Neural cell (in vitro differentiated cells): Measurements from ENCODE around the gene GABRG3. TPM values are rescaled to one million over a fixed set of nuclear protein-coding genes. Genes with fewer than 3 reads are reported as not detected.

ENCODE experiments used
- H2AFZ ChIP-seq: fragments of 200-600, 300-800 bp; sonication (generic), shearing (Covaris generic); 2 replicates; pipeline ENCODE4 v1.6.0; 2014; ENCODE audit warnings: low read depth, mild to moderate bottlenecking, antibody characterized with exemption, low read length, moderate library complexity
- H3F3A ChIP-seq: fragments of 200-600 bp; shearing (Covaris generic); 2 replicates; pipeline ENCODE4 v1.6.1; 2016; ENCODE audit warnings: mild to moderate bottlenecking, moderate library complexity, mixed read lengths, antibody characterized with exemption, low read length; ENCODE audit not compliant: insufficient read depth, poor library complexity, severe bottlenecking
- H3K27ac ChIP-seq: fragments of 200-600, 300-800 bp; sonication (generic), shearing (Covaris generic); 2 replicates; pipeline ENCODE4 v1.5.1; 2014; ENCODE audit warnings: mild to moderate bottlenecking, low read length, moderate library complexity
- H3K27me3 ChIP-seq: fragments of 300-800, 200-600 bp; sonication (generic), shearing (Covaris generic); 2 replicates; pipeline ENCODE4 v1.6.0; 2014; ENCODE audit warnings: mild to moderate bottlenecking, low read depth, low read length, moderate library complexity; ENCODE audit not compliant: insufficient read depth
- H3K36me3 ChIP-seq: fragments of 300-800, 200-600 bp; sonication (generic), shearing (Covaris generic); 2 replicates; pipeline ENCODE4 v1.5.1; 2014; ENCODE audit warnings: mild to moderate bottlenecking, antibody characterized with exemption, low read length, moderate library complexity; ENCODE audit not compliant: insufficient read depth
- H3K4me2 ChIP-seq: fragments of 300-800, 200-600 bp; sonication (generic), shearing (Covaris generic); 2 replicates; pipeline ENCODE4 v1.6.0; 2014; ENCODE audit warnings: mild to moderate bottlenecking, low read length
- H3K4me3 ChIP-seq: fragments of 300-800, 200-600 bp; sonication (generic), shearing (Covaris generic); 2 replicates; pipeline ENCODE4 v1.5.1; 2014; ENCODE audit warnings: mild to moderate bottlenecking, low read length, moderate library complexity
- H3K79me2 ChIP-seq: fragments of 200-600 bp; shearing (Covaris generic); replicated peaks from 2 replicates; pipeline ENCODE4 v1.6.0; 2014; ENCODE audit warnings: mild to moderate bottlenecking, low read length, moderate library complexity; ENCODE audit not compliant: insufficient read depth
- H3K9ac ChIP-seq: fragments of 300-800, 200-600 bp; sonication (generic), shearing (Covaris generic); 2 replicates; pipeline ENCODE4 v1.6.1; 2016; ENCODE audit warnings: mild to moderate bottlenecking, low read length, mixed read lengths
- H3K9me2 ChIP-seq: fragments of 200-600 bp; shearing (Covaris generic); 2 replicates; pipeline ENCODE4 v1.6.1; 2016; ENCODE audit warnings: mild to moderate bottlenecking, low read length, mixed read lengths; ENCODE audit not compliant: insufficient read depth
- H3K9me3 ChIP-seq: fragments of 200-600, 300-800 bp; sonication (generic), shearing (Covaris generic); 2 replicates; pipeline ENCODE4 v1.6.1; 2016; ENCODE audit warnings: mild to moderate bottlenecking, mixed run types, low read length, moderate library complexity, mixed read lengths
- H4K20me1 ChIP-seq: fragments of 200-600 bp; shearing (Covaris generic); 2 replicates; pipeline ENCODE4 v1.6.1; 2016; ENCODE audit warnings: mild to moderate bottlenecking, mixed run types; ENCODE audit not compliant: insufficient read depth
- EP300 ChIP-seq: fragments of 450-650 bp; conservative IDR thresholded peaks from 2 replicates; pipeline ENCODE4 v1.6.1; 2014; ENCODE audit warnings: antibody characterized with exemption, mild to moderate bottlenecking, moderate library complexity; ENCODE audit not compliant: poor library complexity, severe bottlenecking
- EZH2 ChIP-seq: fragments of 200-600, 300-800 bp; shearing (Covaris generic), sonication (generic); IDR thresholded peaks from 2 replicates; pipeline ENCODE4 v1.6.1; 2014; ENCODE audit warnings: antibody characterized with exemption, low read length, borderline replicate concordance, mild to moderate bottlenecking; ENCODE audit not compliant: insufficient read depth, poor library complexity, severe bottlenecking
- MXI1 ChIP-seq: fragments of 450-650 bp; conservative IDR thresholded peaks from 2 replicates; pipeline ENCODE4 v1.6.1; 2014; ENCODE audit warnings: antibody characterized with exemption, mild to moderate bottlenecking; ENCODE audit not compliant: poor library complexity, severe bottlenecking
- POLR2AphosphoS5 ChIP-seq: IDR thresholded peaks from 2 replicates; pipeline ENCODE4 v1.6.1; 2012
- RAD21 ChIP-seq: fragments of 450-650 bp; conservative IDR thresholded peaks from 2 replicates; pipeline ENCODE4 v1.6.1; 2014; ENCODE audit warnings: antibody characterized with exemption, mild to moderate bottlenecking, moderate library complexity
- SMC3 ChIP-seq: fragments of 450-650 bp; conservative IDR thresholded peaks from 2 replicates; pipeline ENCODE4 v1.6.1; 2014; ENCODE audit warnings: antibody characterized with exemption, mild to moderate bottlenecking, moderate library complexity; ENCODE audit not compliant: poor library complexity
- TAF1 ChIP-seq: IDR thresholded peaks from 2 replicates; pipeline ENCODE4 v1.6.1; 2012; ENCODE audit warnings: low read depth
- polyA plus RNA-seq: library from polyadenylated mRNA; depleted of rRNA; stranded (reverse); fragments of >200 nt; gene quantifications from 2 replicates; pipeline ENCODE4 v1.2.3, GENCODE V29; 2014
- TF ChIP-seq, protein P1 (sequence below): IDR thresholded peaks from 2 replicates; pipeline ENCODE4 v1.6.1; 2012; ENCODE audit warnings: borderline replicate concordance
- TF ChIP-seq, protein P2 (sequence below): fragments of 450-650 bp; IDR thresholded peaks from 2 replicates; pipeline ENCODE4 v1.5.1; 2014; ENCODE audit warnings: antibody characterized with exemption, mild to moderate bottlenecking, moderate library complexity; ENCODE audit not compliant: poor library complexity, severe bottlenecking

GABRG3 gene
- polyA plus RNA-seq, 1 donor from 2014 or later, result 1.2 TPM

DNA sequence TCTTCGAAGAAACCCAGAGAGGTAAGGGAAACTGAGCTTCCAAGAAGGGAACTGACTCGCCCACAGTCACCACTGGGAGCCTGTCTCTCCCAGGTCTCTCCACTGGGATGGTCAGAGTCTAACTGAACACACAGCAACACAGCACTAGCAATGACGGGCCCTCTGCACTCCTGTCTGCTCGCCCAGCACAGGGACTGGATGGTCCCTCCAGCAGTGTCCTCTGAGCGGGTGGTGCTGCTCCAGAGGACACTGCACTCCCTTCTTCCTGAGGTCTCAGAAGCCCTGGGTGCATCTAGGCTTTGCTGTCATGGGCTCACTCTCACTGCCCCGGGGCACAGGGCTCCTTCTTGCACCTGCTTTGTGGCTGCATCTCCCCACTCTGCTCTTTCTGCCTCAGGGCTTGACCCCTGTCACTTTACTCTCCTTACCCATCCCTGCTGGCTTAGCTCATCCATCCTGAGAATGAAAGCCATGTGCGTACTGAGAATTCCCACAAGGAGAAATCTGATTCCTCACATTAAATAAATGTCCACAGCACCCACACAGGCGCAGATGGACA, 356.6 kb downstream of the GABRG3 start:
- Histone ChIP-seq H3K4me2 (no peak overlapping the region), H3K4me3 (no peak overlapping the region), H3K27ac (no peak overlapping the region), H3K27me3 (no peaks in the 10 kb centered on the region), H4K20me1 (no peaks in the 10 kb centered on the region), H3F3A (no peaks in the 10 kb centered on the region), H3K9me3 (no peaks in the 10 kb centered on the region), H3K9me2 (no peaks in the 10 kb centered on the region), H3K36me3 (no peaks in the 10 kb centered on the region), H3K79me2 (no peaks in the 10 kb centered on the region), H2AFZ (no peak overlapping the region), H3K9ac (no peak overlapping the region)
- TF ChIP-seq MXI1, result no peak
- TF ChIP-seq EP300, result no peak

DNA sequence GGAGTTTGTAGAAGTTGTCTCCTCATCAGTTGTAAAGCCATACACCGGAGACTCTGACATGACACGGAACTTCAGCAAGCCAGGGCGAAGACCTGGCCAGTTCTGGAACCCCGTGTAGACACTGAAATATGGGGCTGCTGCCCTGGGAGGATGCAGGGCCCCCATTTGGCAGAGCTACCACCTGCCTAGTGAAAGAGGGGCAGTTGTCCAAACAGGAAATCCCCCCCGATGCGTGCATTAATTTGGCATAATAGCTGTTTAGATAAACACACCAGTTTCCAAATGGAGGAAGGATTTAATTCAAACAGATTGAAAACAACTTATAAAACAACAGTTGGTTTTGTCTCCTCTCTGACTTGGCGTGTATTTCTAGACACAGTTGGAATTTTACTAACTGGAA, 357.2 kb downstream of the GABRG3 start:
- no peaks in the 10 kb centered on the region for H3K27me3 ChIP-seq
- H2AFZ ChIP-seq, result no peak overlapping the region
- H4K20me1 ChIP-seq, result no peaks in the 10 kb centered on the region
- no peaks in the 10 kb centered on the region for H3F3A ChIP-seq
- H3K4me2 ChIP-seq, result no peak overlapping the region
- no peak overlapping the region for H3K9ac ChIP-seq
- TF ChIP-seq, protein P1, sequence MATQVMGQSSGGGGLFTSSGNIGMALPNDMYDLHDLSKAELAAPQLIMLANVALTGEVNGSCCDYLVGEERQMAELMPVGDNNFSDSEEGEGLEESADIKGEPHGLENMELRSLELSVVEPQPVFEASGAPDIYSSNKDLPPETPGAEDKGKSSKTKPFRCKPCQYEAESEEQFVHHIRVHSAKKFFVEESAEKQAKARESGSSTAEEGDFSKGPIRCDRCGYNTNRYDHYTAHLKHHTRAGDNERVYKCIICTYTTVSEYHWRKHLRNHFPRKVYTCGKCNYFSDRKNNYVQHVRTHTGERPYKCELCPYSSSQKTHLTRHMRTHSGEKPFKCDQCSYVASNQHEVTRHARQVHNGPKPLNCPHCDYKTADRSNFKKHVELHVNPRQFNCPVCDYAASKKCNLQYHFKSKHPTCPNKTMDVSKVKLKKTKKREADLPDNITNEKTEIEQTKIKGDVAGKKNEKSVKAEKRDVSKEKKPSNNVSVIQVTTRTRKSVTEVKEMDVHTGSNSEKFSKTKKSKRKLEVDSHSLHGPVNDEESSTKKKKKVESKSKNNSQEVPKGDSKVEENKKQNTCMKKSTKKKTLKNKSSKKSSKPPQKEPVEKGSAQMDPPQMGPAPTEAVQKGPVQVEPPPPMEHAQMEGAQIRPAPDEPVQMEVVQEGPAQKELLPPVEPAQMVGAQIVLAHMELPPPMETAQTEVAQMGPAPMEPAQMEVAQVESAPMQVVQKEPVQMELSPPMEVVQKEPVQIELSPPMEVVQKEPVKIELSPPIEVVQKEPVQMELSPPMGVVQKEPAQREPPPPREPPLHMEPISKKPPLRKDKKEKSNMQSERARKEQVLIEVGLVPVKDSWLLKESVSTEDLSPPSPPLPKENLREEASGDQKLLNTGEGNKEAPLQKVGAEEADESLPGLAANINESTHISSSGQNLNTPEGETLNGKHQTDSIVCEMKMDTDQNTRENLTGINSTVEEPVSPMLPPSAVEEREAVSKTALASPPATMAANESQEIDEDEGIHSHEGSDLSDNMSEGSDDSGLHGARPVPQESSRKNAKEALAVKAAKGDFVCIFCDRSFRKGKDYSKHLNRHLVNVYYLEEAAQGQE, result no peak
- no peak for TF ChIP-seq EZH2
- TF ChIP-seq RAD21, result no peak
- no peak for TF ChIP-seq TAF1
- TF ChIP-seq POLR2AphosphoS5, result no peak
- TF ChIP-seq MXI1, result no peak
- H3K27ac ChIP-seq, result no peak overlapping the region
- H3K9me3 ChIP-seq, result no peaks in the 10 kb centered on the region
- H3K79me2 ChIP-seq, result no peaks in the 10 kb centered on the region
- H3K36me3 ChIP-seq, result no peaks in the 10 kb centered on the region
- no peaks in the 10 kb centered on the region for H3K9me2 ChIP-seq
- H3K4me3 ChIP-seq, result no peak overlapping the region

DNA sequence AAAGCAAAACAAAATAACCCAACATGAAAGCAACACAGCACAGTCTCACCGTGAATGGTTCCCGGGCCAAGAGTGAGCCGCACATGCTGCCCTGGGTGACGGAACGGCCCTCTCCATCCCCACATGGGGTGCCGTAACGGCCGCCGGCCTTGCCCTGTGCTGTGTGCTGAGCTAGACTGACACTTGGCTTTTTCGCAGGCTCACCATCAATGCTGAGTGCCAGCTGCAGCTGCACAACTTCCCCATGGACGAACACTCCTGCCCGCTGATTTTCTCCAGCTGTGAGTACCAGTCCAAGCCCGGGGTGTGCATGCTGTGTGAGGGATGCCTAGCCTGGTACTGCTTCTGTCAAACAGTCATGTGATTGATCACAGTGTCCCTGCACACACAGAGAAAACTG, 357.6 kb downstream of the GABRG3 start:
- H3K9ac ChIP-seq, result no peak overlapping the region
- H3K27me3 ChIP-seq, result no peaks in the 10 kb centered on the region
- no peak for TF ChIP-seq EP300
- no peak for TF ChIP-seq MXI1
- TF ChIP-seq SMC3, result no peak
- TF ChIP-seq, protein P1, result no peak
- TF ChIP-seq POLR2AphosphoS5, result no peak
- TF ChIP-seq, protein P2, sequence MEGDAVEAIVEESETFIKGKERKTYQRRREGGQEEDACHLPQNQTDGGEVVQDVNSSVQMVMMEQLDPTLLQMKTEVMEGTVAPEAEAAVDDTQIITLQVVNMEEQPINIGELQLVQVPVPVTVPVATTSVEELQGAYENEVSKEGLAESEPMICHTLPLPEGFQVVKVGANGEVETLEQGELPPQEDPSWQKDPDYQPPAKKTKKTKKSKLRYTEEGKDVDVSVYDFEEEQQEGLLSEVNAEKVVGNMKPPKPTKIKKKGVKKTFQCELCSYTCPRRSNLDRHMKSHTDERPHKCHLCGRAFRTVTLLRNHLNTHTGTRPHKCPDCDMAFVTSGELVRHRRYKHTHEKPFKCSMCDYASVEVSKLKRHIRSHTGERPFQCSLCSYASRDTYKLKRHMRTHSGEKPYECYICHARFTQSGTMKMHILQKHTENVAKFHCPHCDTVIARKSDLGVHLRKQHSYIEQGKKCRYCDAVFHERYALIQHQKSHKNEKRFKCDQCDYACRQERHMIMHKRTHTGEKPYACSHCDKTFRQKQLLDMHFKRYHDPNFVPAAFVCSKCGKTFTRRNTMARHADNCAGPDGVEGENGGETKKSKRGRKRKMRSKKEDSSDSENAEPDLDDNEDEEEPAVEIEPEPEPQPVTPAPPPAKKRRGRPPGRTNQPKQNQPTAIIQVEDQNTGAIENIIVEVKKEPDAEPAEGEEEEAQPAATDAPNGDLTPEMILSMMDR, result no peak
- TF ChIP-seq TAF1, result no peak
- TF ChIP-seq RAD21, result no peak
- no peak for TF ChIP-seq EZH2
- no peaks in the 10 kb centered on the region for H3K79me2 ChIP-seq
- H2AFZ ChIP-seq, result no peak overlapping the region
- no peaks in the 10 kb centered on the region for H3K9me3 ChIP-seq
- no peak overlapping the region for H3K4me2 ChIP-seq
- no peaks in the 10 kb centered on the region for H3F3A ChIP-seq
- H4K20me1 ChIP-seq, result no peaks in the 10 kb centered on the region
- no peak overlapping the region for H3K4me3 ChIP-seq
- H3K36me3 ChIP-seq, result no peaks in the 10 kb centered on the region
- no peak overlapping the region for H3K27ac ChIP-seq
- no peaks in the 10 kb centered on the region for H3K9me2 ChIP-seq
